Right lobe of liver (tissue), 4 donors: ENCODE results near the gene MPPED1.

Experiments
- CTCF ChIP-seq, 4 donors: fragments of 200-600 bp in 3 of 4; fragments of 450-650 bp in 1 of 4; IDR thresholded peaks; one replicate each; pipeline versions ENCODE4 v1.5.1 to v1.8.0; 2016 to 2022; ENCODE audit warnings: antibody characterized with exemption in 4 of 4, mild to moderate bottlenecking in 2 of 4
- POLR2A ChIP-seq: fragments of 450-650 bp; IDR thresholded peaks from one replicate; pipeline ENCODE4 v1.6.1; 2017; ENCODE audit warnings: antibody characterized with exemption, mild to moderate bottlenecking
- donor health status: DM: no; HTN: no; CAD: no.
- donor health status: DM: no; HTN: no; CAD: no.
- donor health status: DM: no; HTN: yes; CAD: no.

GRCh38 chr22:43488031-43488866, 76.4 kb downstream of the MPPED1 start:
- no peak for TF ChIP-seq POLR2A
- TF ChIP-seq CTCF (IDR thresholded peaks at IDR 0.05): no peak
